Measurements from ENCODE around the gene BCKDK. TPM values are rescaled to one million over a fixed set of nuclear protein-coding genes. Genes with fewer than 3 reads are reported as not detected.

BCKDK gene
- total RNA-seq, 1 donor from 2014 or later, result 44.9 TPM

GRCh38 chr16:31157136-31157535 lies 49.0 kb downstream of the BCKDK start:
- Histone ChIP-seq H3K27me3 (ENCODE audit: insufficient read depth, low read length) (peaks cover 2% of the 10 kb centered on the region), H3K9me3 (ENCODE audit: insufficient read depth, low read depth, low read length) (no peaks in the 10 kb centered on the region), H3K4me2 (ENCODE audit: low read length) (no peak overlapping the region), H3K79me2 (ENCODE audit: insufficient read depth, low read length) (no peaks in the 10 kb centered on the region), H3K36me3 (ENCODE audit: insufficient read depth, low read length) (no peaks in the 10 kb centered on the region), H3K4me1 (ENCODE audit: insufficient read depth, low read length) (no peaks in the 10 kb centered on the region), H4K20me1 (ENCODE audit: insufficient read depth, low read length) (no peaks in the 10 kb centered on the region), H2AFZ (ENCODE audit: low read depth, low read length) (no peak overlapping the region), H3K4me3 (ENCODE audit: insufficient read depth, low read depth, low read length) (no peak overlapping the region), H3K9ac (ENCODE audit: low read length) (no peak overlapping the region), H3K27ac (ENCODE audit: low read depth, low read length) (no peak overlapping the region)
- DNase-seq (ENCODE audit: low read depth) (no peak), FAIRE-seq (no peak)
- Mint-ChIP-seq H3K36me3 (ENCODE audit: low read depth, unreplicated experiment) (no peaks in the 10 kb centered on the region), H3K27me3 (ENCODE audit: low read depth, unreplicated experiment) (peaks cover 10% of the 10 kb centered on the region), H3K4me3 (ENCODE audit: unreplicated experiment) (no peak overlapping the region), H3K4me1 (ENCODE audit: low read depth, unreplicated experiment) (no peaks in the 10 kb centered on the region), H3K9me3 (ENCODE audit: unreplicated experiment) (no peaks in the 10 kb centered on the region), H3K27ac (ENCODE audit: unreplicated experiment) (no peak overlapping the region)
- no peak for TF ChIP-seq EZH2 (IDR thresholded peaks at IDR 0.05; ENCODE audit: insufficient read depth, low read length)
- TF ChIP-seq, protein P1, sequence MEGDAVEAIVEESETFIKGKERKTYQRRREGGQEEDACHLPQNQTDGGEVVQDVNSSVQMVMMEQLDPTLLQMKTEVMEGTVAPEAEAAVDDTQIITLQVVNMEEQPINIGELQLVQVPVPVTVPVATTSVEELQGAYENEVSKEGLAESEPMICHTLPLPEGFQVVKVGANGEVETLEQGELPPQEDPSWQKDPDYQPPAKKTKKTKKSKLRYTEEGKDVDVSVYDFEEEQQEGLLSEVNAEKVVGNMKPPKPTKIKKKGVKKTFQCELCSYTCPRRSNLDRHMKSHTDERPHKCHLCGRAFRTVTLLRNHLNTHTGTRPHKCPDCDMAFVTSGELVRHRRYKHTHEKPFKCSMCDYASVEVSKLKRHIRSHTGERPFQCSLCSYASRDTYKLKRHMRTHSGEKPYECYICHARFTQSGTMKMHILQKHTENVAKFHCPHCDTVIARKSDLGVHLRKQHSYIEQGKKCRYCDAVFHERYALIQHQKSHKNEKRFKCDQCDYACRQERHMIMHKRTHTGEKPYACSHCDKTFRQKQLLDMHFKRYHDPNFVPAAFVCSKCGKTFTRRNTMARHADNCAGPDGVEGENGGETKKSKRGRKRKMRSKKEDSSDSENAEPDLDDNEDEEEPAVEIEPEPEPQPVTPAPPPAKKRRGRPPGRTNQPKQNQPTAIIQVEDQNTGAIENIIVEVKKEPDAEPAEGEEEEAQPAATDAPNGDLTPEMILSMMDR (IDR thresholded peaks at IDR 0.05; ENCODE audit: insufficient read depth, low read depth, low read length), result no peak

Other genes with a start within 250 kb of the BCKDK start
- 37.7 and 40.7 TPM in 2 replicates for gene BCL7C, start 214.3 kb upstream of the BCKDK start, total RNA-seq
- gene CTF1, start 211.8 kb upstream of the BCKDK start, total RNA-seq, result 5.2 and 5.9 TPM in 2 replicates
- 42.3 and 42.5 TPM in 2 replicates for gene FBXL19, start 184.8 kb upstream of the BCKDK start, total RNA-seq
- gene ORAI3, start 159.3 kb upstream of the BCKDK start, total RNA-seq, result 21.1 and 22.6 TPM in 2 replicates
- 15.4 and 18.7 TPM in 2 replicates for gene SETD1A, start 150.6 kb upstream of the BCKDK start, total RNA-seq
- 8.3 and 9.0 TPM in 2 replicates for gene HSD3B7, start 123.2 kb upstream of the BCKDK start, total RNA-seq
- 10.7 and 11.0 TPM in 2 replicates for gene STX1B, start 97.7 kb upstream of the BCKDK start, total RNA-seq
- gene STX4, start 74.8 kb upstream of the BCKDK start, total RNA-seq, result 54.9 and 56.0 TPM in 2 replicates
- gene ZNF668, start 34.1 kb upstream of the BCKDK start, total RNA-seq, result 18.6 and 21.6 TPM in 2 replicates
- gene ZNF646, start 34.0 kb upstream of the BCKDK start, total RNA-seq, result 16.5 and 17.2 TPM in 2 replicates
- 3.4 and 7.1 TPM in 2 replicates for gene PRSS53, start 19.4 kb upstream of the BCKDK start, total RNA-seq
- 133 and 156 TPM in 2 replicates for gene VKORC1, start 13.6 kb upstream of the BCKDK start, total RNA-seq
- gene KAT8, start 9.3 kb downstream of the BCKDK start, total RNA-seq, result 27.3 and 33.5 TPM in 2 replicates
- 3.9 and 9.5 TPM in 2 replicates for gene PRSS8, start 27.3 kb downstream of the BCKDK start, total RNA-seq
- gene PRSS36, start 41.7 kb downstream of the BCKDK start, total RNA-seq, result 0.19 and 0.41 TPM in 2 replicates
- gene FUS, start 71.8 kb downstream of the BCKDK start, total RNA-seq, result 250 and 309 TPM in 2 replicates
- 7.3 and 9.0 TPM in 2 replicates for gene PYCARD, start 94.4 kb downstream of the BCKDK start, total RNA-seq
- gene TRIM72, start 105.7 kb downstream of the BCKDK start, total RNA-seq, result not detected in 2 replicates
- not detected in 2 replicates for gene PYDC1, start 108.7 kb downstream of the BCKDK start, total RNA-seq
- gene ITGAM, start 151.6 kb downstream of the BCKDK start, total RNA-seq, result 0.20 TPM in 1 of 2 replicates, not detected in the other
- 0.27 TPM in 1 of 2 replicates, not detected in the other for gene ITGAX, start 246.8 kb downstream of the BCKDK start, total RNA-seq

All from astrocyte (in vitro differentiated cells and primary cell).